Chondrocyte (in vitro differentiated cells): Measurements from ENCODE around the gene MSANTD1. TPM values are rescaled to one million over a fixed set of nuclear protein-coding genes. Genes with fewer than 3 reads are reported as not detected.

Source experiments
- DNase-seq: peaks from one replicate; pipeline ENCODE4 v3.0.0; 2021; ENCODE audit warnings: mixed read lengths, low spot score
- H3K27ac Mint-ChIP-seq: one replicate; pipeline ENCODE4 v1.8.0; 2021; ENCODE audit warnings: mild to moderate bottlenecking, moderate library complexity, mixed read lengths; ENCODE audit not compliant: unreplicated experiment
- H3K27me3 Mint-ChIP-seq: 2 replicates; pipeline ENCODE4 v1.8.0; 2021; ENCODE audit warnings: low read depth, mixed read lengths
- H3K36me3 Mint-ChIP-seq: 2 replicates; pipeline ENCODE4 v1.8.0; 2021; ENCODE audit warnings: low read depth, mixed read lengths
- H3K4me1 Mint-ChIP-seq: 2 replicates; pipeline ENCODE4 v1.8.0; 2021; ENCODE audit warnings: low read depth, mild to moderate bottlenecking, mixed read lengths
- H3K4me3 Mint-ChIP-seq: one replicate; pipeline ENCODE4 v1.8.0; 2021; ENCODE audit warnings: mild to moderate bottlenecking, moderate library complexity, mixed read lengths; ENCODE audit not compliant: unreplicated experiment
- H3K9me3 Mint-ChIP-seq: 2 replicates; pipeline ENCODE4 v1.8.0; 2021; ENCODE audit warnings: low read depth, mixed read lengths
- CTCF ChIP-seq: fragments of 200-600 bp; sonication (generic); IDR thresholded peaks from 2 replicates; pipeline ENCODE4 v1.5.0; 2021; ENCODE audit warnings: antibody characterized with exemption, mild to moderate bottlenecking, moderate library complexity
- total RNA-seq: library from RNA; stranded (reverse); gene quantifications from 3 replicates; pipeline ENCODE4 v1.2.1, GENCODE V29; 2021

Gene MSANTD1
- total RNA-seq, 1 donor from 2014 or later, result 0.55 TPM

- Mint-ChIP-seq H3K4me1 (peaks cover 5% of the 10 kb centered on the region), H3K36me3 (peaks cover 33% of the 10 kb centered on the region)
- DNase-seq, result no peak
Observed at GRCh38 chr4:3233391-3234071, 15.4 kb upstream of the MSANTD1 start.

GRCh38 chr4:3234171-3235029 is 14.6 kb upstream of the MSANTD1 start:
- Mint-ChIP-seq H3K4me1 (peaks cover 5% of the 10 kb centered on the region), H3K4me3 (no peak overlapping the region), H3K36me3 (peaks cover 26% of the 10 kb centered on the region), H3K27me3 (no peaks in the 10 kb centered on the region), H3K27ac (peak overlapping the region; percentile 37), H3K9me3 (no peaks in the 10 kb centered on the region)
- no peak for DNase-seq
- peak; percentile 5 for TF ChIP-seq CTCF

More at GRCh38 chr4:3233391-3234071, 15.4 kb upstream of the MSANTD1 start:
- peak overlapping the region; percentile 37 for H3K27ac Mint-ChIP-seq
- no peak overlapping the region for H3K4me3 Mint-ChIP-seq
- TF ChIP-seq CTCF, result peak; percentile 26
- H3K9me3 Mint-ChIP-seq, result no peaks in the 10 kb centered on the region
- H3K27me3 Mint-ChIP-seq, result no peaks in the 10 kb centered on the region

- Mint-ChIP-seq H3K4me1 (peaks cover 5% of the 10 kb centered on the region), H3K9me3 (no peaks in the 10 kb centered on the region), H3K4me3 (no peak overlapping the region), H3K27me3 (no peaks in the 10 kb centered on the region), H3K36me3 (peaks cover 22% of the 10 kb centered on the region), H3K27ac (no peak overlapping the region)
- no peak for DNase-seq
- no peak for TF ChIP-seq CTCF
Observed at GRCh38 chr4:3235030-3235345, 14.0 kb upstream of the MSANTD1 start.

- Mint-ChIP-seq H3K36me3 (peaks cover 23% of the 10 kb centered on the region), H3K27ac (no peak overlapping the region), H3K4me3 (no peak overlapping the region), H3K9me3 (no peaks in the 10 kb centered on the region), H3K27me3 (no peaks in the 10 kb centered on the region), H3K4me1 (peaks cover 5% of the 10 kb centered on the region)
- no peak for DNase-seq
- TF ChIP-seq CTCF, result no peak
Observed at GRCh38 chr4:3235581-3235980, 13.4 kb upstream of the MSANTD1 start.

GRCh38 chr4:3236326-3236878 is 12.6 kb upstream of the MSANTD1 start:
- Mint-ChIP-seq H3K36me3 (peaks cover 23% of the 10 kb centered on the region), H3K9me3 (no peaks in the 10 kb centered on the region), H3K4me3 (no peak overlapping the region), H3K27me3 (no peaks in the 10 kb centered on the region), H3K4me1 (peaks cover 5% of the 10 kb centered on the region), H3K27ac (no peak overlapping the region)
- DNase-seq, result no peak
- TF ChIP-seq CTCF, result no peak
